ENCODE measurements around the gene FCHO1. TPM values are rescaled to one million over a fixed set of nuclear protein-coding genes. Genes with fewer than 3 reads are reported as not detected.
A peak's percentile ranks its signal among the peaks of the same experiment; 100 is the strongest.

FCHO1 gene
- total RNA-seq, 1 donor from 2014 or later: 1.7 TPM

DNA sequence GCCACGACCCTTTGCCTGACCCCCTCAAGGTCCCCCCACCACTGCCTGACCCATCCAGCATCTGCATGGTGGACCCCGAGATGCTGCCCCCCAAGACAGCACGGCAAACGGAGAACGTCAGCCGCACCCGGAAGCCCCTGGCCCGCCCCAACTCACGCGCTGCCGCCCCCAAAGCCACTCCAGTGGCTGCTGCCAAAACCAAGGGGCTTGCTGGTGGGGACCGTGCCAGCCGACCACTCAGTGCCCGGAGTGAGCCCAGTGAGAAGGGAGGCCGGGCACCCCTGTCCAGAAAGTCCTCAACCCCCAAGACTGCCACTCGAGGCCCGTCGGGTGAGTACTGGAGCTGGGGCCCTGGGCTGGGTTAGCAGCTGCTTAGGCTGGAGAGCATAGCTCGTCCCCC lies 23.4 kb upstream of the FCHO1 start:
- DNase-seq (ENCODE audit: low spot score) (no peak), ATAC-seq (no peak)

- DNase-seq (ENCODE audit: low spot score): no peak
- no peak for ATAC-seq
Observed at GRCh38 chr19:17733127-17733526, 18.1 kb upstream of the FCHO1 start.

DNA sequence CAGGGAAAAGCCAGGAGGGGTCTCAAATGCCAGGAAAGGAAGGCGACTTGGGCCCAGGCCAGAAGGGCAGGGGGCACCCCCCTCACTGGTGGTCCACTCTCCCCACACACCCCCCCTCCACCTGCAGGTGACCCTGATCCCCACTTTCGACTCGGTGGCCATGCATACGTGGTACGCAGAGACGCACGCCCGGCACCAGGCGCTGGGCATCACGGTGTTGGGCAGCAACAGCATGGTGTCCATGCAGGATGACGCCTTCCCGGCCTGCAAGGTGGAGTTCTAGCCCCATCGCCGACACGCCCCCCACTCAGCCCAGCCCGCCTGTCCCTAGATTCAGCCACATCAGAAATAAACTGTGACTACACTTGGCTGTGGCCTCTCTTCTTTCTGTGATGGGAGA lies 17.1 kb upstream of the FCHO1 start:
- ATAC-seq (no peak), DNase-seq (ENCODE audit: low spot score) (no peak)

- ATAC-seq (no peak), DNase-seq (ENCODE audit: low spot score) (no peak)
Observed at GRCh38 chr19:17735410-17735809, 15.9 kb upstream of the FCHO1 start.

GRCh38 chr19:17737690-17738153 lies 13.6 kb upstream of the FCHO1 start:
- ATAC-seq: no peak
- no peak for DNase-seq (ENCODE audit: low spot score)

- ATAC-seq: peak; percentile 26
- DNase-seq (ENCODE audit: low spot score): no peak
Observed at GRCh38 chr19:17739121-17739875, 12.0 kb upstream of the FCHO1 start.

DNA sequence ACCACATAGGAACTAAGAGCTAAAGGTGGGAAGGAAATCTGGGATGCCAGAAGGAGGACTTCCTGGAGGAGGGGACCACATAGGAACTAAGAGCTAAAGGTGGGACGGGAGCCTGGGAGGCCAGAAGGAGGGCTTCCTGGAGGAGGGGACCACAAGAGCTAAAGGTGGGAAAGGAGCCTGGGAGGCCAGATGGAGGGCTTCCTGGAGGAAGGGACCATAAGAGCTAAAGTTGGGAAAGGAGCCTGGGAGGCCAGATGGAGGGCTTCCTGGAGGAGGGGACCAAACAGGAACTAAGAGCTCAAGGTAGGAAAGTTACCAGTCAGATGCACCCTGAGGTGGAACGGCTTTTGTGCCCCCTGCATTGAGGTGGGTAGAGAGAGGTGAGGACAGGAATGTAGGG lies 9.8 kb upstream of the FCHO1 start:
- DNase-seq (ENCODE audit: low spot score) (no peak), ATAC-seq (no peak)

- ATAC-seq (no peak), DNase-seq (ENCODE audit: low spot score) (no peak)
Observed at GRCh38 chr19:17743874-17744580, 7.2 kb upstream of the FCHO1 start.

- peak; percentile 82 for DNase-seq (ENCODE audit: low spot score)
- peak; percentile 92 for ATAC-seq
Observed at GRCh38 chr19:17747205-17748098, 3.8 kb upstream of the FCHO1 start.

- ATAC-seq: no peak
- no peak for DNase-seq (ENCODE audit: low spot score)
Observed at GRCh38 chr19:17748884-17749638, 2.2 kb upstream of the FCHO1 start.

- ATAC-seq (peak; percentile 30), DNase-seq (ENCODE audit: low spot score) (no peak)
Observed at GRCh38 chr19:17749912-17750317, 1.4 kb upstream of the FCHO1 start.

GRCh38 chr19:17751912-17752273 lies 616 bp downstream of the FCHO1 start:
- ATAC-seq: no peak
- no peak for DNase-seq (ENCODE audit: low spot score)

DNA sequence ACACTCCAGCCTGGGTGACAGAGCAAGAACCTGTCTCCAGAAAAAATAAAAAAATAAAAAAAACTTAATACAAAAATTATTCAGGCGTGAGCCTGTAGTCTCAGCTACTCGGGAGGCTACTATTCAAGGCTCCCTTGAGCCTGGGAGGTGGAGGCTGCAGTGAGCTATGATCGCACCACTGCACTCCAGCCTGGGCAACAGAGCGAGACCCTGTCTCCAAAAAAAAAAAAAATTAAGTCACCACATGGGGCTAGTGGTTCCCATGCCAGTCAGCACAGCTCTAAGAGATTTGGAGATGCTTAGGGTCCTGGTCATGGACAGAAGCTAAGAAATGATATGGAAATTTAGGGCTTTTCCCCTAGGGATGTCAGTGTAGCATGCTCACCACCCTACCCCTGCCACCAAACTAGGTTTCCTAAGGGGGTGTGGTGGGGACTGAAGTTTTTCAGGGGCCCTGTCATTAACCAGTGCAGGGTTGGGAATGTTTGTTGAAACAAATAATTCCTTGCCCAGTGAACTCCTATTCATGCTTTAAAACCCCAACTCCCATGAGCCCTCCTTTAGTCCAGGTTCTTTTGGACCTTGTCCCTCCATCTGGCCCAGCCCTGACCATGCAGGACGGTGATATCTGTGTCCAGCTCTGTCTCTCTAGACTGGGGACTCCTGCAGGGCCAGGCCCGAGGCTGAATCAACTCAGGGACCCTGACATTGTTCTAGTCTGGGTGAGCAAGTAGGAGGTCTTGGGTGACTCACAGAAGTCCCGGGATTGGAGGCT lies 1.8 kb downstream of the FCHO1 start:
- ATAC-seq (no peak), DNase-seq (ENCODE audit: low spot score) (no peak)

DNA sequence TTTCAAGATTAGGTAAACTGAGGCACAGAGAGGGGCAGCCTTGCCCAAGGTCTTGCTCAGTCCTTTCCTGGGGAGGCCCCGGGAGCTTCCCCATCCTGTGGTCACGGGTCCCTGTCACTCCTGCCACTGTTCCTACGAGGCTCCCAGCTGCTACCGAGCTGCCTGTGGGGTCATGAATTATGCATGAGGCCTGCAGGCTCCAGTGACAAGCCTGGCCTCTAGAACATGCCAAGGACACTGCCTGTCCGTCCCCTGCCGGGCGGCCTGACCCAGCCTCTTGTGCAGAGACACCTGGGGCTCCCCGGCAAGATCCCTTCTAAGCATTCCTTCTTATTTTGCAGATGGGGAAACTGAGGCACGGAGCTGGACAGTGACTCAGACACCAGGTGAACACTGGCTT lies 2.7 kb downstream of the FCHO1 start:
- ATAC-seq (no peak), DNase-seq (ENCODE audit: low spot score) (no peak)

- ATAC-seq: no peak
- DNase-seq (ENCODE audit: low spot score): no peak
Observed at GRCh38 chr19:17754634-17755442, 3.6 kb downstream of the FCHO1 start.

DNA sequence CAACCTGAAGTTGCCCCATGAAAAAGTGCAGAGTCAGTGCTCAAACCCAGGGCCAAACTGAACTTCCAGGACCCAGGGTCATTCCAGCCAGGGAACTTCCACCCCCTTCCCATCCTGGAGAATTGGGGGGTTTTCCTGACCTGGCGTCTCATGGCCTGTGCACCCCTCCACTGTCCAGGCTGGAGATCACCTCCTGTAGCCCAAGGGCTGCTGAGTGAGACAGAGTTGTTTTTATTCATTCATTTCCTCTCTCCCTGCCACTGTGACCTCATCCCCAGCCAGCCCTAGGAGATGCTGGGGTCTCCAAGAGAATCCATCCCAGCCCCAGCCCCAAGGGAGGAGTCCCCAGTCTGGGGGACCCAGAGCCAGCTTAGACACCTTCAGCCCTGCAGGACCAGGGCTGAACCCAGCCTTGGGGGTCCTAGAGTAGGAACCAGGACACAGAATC lies 4.2 kb downstream of the FCHO1 start:
- ATAC-seq: no peak
- DNase-seq (ENCODE audit: low spot score): no peak

- DNase-seq (ENCODE audit: low spot score) (no peak), ATAC-seq (no peak)
Observed at GRCh38 chr19:17755977-17756670, 4.8 kb downstream of the FCHO1 start.

DNA sequence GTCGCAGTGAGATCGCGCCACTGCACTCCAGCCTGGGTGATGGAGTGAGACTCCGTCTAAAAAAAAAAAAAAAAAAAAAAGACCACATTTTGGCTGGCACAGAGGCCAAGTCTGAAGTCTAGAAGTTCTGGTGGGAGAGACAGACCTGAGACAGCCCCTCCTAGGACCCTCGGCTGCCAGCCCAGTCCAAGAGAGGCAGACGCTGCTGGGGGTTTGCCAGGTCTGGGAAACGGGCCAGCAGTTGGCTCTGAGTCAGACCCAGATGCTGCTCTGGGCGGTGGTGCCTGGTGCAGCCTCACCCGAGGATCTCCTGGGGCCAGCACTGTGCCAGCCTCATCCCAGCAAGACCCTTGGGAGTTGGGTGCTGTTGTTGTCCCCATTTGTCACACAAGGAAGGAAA lies 5.8 kb downstream of the FCHO1 start:
- ATAC-seq (peak; percentile 86), DNase-seq (ENCODE audit: low spot score) (peak; percentile 73)

Data from left lobe of liver (tissue), 2 donors.